ENCODE results near the gene FUS. TPM values are rescaled to one million over a fixed set of nuclear protein-coding genes. Genes with fewer than 3 reads are reported as not detected.

FUS gene
- total and polyA plus RNA-seq, 8 donors, result 180 to 829 (median 779) TPM

DNA sequence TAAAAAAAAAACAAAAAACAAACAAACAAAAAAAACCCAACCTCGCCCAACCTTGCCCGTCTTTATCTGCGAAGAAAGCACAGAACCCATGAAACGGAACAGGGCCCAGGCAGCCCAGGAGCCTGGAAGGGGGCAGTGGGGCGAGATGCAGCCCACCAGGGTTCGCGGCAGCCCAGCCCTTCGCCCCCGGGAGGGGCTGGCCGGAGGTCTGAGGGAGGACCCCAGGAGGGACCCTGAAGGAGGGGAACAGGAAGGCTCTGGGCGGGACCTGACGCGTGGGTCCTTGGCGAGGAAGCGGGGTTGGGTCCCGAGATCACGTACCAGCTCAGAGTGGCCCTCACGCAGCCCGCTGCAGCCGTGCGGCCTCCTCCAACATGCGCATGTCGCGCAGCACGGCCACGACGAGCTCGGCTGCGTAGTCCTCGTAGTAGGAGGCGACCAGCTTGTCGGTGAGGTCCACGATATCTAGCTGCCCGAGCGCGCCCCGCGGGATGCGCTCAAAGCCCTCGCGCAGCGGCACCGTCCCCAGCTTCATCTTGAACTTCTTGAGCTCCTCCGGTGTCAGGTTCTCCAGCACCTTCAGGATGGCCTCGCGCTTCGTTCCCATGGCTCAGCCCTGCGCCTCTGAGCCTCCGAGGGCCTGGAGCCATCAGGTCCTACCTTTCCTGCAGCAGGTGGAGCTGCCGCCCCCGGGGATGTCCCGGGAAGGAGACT lies 36.6 kb downstream of the FUS start, which contains the start of gene PYDC1:
TSS of gene PYDC1 (minus strand) at position 714 of the 714 bp plus-strand sequence. CDS start at position 607, 107 bp downstream.
- DNase-seq (peak in 1 of 4 donors; percentile 87), ATAC-seq (no peak)
- Histone ChIP-seq H3K27me3 (peaks cover 27 to 81% of the 10 kb centered on the region in 2 donors), H3K4me1 (peaks cover 19 to 32% of the 10 kb centered on the region in 2 donors), H3K27ac (no peak within 1 kb of the TSS), H3K9me3 (no peaks in the 10 kb centered on the region), H3K36me3 (no peaks in the 10 kb centered on the region), H3K4me3 (peak within 1 kb of the TSS; percentile 3 to 50)
- intact Hi-C loops (cut with DNase I), result no loop called here
- TF ChIP-seq, protein P1, sequence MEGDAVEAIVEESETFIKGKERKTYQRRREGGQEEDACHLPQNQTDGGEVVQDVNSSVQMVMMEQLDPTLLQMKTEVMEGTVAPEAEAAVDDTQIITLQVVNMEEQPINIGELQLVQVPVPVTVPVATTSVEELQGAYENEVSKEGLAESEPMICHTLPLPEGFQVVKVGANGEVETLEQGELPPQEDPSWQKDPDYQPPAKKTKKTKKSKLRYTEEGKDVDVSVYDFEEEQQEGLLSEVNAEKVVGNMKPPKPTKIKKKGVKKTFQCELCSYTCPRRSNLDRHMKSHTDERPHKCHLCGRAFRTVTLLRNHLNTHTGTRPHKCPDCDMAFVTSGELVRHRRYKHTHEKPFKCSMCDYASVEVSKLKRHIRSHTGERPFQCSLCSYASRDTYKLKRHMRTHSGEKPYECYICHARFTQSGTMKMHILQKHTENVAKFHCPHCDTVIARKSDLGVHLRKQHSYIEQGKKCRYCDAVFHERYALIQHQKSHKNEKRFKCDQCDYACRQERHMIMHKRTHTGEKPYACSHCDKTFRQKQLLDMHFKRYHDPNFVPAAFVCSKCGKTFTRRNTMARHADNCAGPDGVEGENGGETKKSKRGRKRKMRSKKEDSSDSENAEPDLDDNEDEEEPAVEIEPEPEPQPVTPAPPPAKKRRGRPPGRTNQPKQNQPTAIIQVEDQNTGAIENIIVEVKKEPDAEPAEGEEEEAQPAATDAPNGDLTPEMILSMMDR (IDR thresholded peaks at IDR 0.05), result no peak

DNA sequence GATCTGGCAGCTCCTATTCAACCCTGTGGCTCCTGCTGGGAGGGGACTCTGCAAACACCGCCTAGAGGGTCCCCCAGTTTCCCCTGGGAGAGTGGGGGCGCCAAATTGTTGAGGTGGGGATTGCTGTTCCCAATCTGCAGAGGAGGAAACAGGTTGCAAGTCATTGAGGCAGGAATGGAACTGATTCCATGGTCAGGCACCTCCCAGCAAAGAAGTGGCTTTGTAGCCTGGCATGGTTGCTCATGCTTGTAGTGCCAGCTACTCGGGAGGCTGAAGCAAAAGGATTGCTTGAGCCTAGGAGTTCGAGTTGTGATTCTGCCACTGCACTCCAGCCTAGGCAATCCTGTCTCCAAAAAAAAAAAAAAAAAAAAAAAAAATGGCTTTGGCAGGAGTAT lies 37.2 kb downstream of the FUS start:
- intact Hi-C loops (cut with DNase I), result no loop called here
- Histone ChIP-seq H3K27me3 (peaks cover 27 to 81% of the 10 kb centered on the region in 2 donors), H3K4me1 (peaks cover 19 to 32% of the 10 kb centered on the region in 2 donors), H3K36me3 (no peaks in the 10 kb centered on the region), H3K27ac (no peak overlapping the region), H3K9me3 (no peaks in the 10 kb centered on the region), H3K4me3 (no peak overlapping the region)
- TF ChIP-seq, protein P1 (IDR thresholded peaks at IDR 0.05), result no peak
- ATAC-seq, result no peak
- no peak for DNase-seq

DNA sequence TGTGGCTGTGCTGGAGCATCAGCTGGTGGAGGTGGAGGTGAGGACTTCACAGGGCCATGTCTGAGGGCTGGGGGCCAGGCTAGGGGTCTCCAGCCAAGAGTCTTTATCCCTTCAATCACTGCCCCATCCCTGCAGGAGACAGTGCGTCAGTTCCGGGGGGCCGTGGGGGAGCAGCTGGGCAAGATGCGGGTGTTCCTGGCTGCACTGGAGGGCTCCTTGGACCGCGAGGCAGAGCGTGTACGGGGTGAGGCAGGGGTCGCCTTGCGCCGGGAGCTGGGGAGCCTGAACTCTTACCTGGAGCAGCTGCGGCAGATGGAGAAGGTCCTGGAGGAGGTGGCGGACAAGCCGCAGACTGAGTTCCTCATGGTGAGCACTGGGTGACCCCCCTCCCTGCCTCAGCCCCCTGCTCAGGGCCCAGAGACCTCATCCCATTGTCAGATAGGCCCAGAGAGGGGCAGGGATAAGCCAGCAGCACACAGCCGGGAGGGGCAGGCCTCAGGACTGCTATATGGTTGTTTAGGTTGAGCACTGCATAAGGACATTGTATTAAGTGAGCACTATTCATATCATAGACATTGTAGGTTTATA lies 39.3 kb downstream of the FUS start:
- Histone ChIP-seq H3K27me3 (peaks cover 27 to 70% of the 10 kb centered on the region in 2 donors), H3K4me1 (peaks cover 19 to 30% of the 10 kb centered on the region in 2 donors), H3K9me3 (no peaks in the 10 kb centered on the region), H3K4me3 (no peak overlapping the region), H3K36me3 (no peaks in the 10 kb centered on the region), H3K27ac (no peak overlapping the region)
- no peak for DNase-seq
- intact Hi-C loops (cut with DNase I), result no loop called here
- no peak for ATAC-seq
- TF ChIP-seq, protein P1 (IDR thresholded peaks at IDR 0.05), result no peak

DNA sequence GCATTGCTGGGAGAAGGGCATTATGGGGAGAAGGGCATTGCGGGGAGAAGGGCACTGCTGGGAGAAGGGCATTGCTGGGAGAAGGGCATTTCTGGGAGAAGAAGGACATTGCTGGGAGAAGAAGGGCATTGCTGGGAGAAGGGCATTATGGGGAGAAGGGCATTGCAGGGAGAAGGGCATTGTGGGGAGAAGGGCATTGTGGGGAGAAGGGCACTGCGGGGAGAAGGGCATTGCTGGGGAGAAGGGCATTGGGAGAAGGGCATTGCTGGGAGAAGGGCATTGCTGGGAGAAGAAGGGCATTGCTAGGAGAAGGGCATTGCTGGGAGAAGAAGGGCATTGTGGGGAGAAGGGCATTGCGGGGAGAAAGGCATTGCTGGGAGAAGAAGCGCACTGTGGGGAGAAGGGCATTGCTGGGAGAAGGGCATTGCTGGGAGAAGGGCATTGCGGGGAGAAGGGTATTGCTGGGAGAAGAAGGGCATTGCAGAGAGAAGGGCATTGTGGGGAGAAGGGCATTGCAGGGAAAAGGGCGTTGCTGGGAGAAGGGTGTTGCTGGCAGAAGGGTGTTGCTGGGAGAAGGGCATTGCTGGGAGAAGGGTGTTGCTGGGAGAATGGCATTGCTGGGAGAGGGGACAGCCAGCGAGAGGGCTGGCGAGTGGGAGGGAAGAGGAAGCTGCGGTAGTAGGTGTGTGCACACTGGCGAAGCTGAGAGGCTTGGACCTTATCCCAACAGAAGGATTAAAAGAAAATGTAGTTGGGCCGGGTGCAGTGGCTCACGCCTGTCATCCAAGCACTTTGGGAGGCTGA lies 41.6 kb downstream of the FUS start:
- Histone ChIP-seq H3K9me3 (no peaks in the 10 kb centered on the region), H3K27ac (no peak overlapping the region), H3K36me3 (no peaks in the 10 kb centered on the region), H3K27me3 (peaks cover 12 to 50% of the 10 kb centered on the region in 2 donors), H3K4me1 (peaks cover 2 to 7% of the 10 kb centered on the region in 2 donors), H3K4me3 (no peak overlapping the region)
- TF ChIP-seq, protein P1 (IDR thresholded peaks at IDR 0.05), result no peak
- no peak for ATAC-seq
- intact Hi-C loops (cut with DNase I), result no loop called here
- no peak for DNase-seq

DNA sequence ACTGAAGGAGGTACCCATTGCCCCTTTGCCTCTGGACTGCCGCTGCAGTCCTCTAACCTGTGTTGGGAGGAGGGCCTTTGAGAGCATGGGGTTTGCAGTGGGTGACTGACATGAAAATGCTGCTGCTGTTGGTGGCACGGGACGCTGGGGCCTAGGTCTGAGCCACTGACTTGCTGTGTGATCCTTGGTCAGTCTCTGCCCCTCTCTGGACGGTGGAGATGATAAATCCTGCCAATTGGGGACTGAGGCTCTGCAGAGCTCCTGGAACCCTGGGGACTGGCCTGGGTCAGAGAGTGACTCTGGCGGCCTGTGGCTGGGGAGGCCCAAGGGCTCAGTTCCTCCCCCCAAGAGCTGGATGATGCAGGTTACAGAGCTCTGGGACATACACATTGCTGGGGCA lies 43.1 kb downstream of the FUS start:
- TF ChIP-seq, protein P1 (IDR thresholded peaks at IDR 0.05), result no peak

More for the DNA sequence above, 43.1 kb downstream of the FUS start:
- H3K4me3 ChIP-seq, result no peak overlapping the region
- DNase-seq (no peak), ATAC-seq (no peak)
- no peak overlapping the region for H3K27ac ChIP-seq
- H3K36me3 ChIP-seq, result no peaks in the 10 kb centered on the region
- no peaks in the 10 kb centered on the region for H3K4me1 ChIP-seq
- peaks cover 0 to 35% of the 10 kb centered on the region in 2 donors for H3K27me3 ChIP-seq
- intact Hi-C loops (cut with DNase I), result no loop called here
- no peaks in the 10 kb centered on the region for H3K9me3 ChIP-seq

Measured in left lung (tissue), 10 donors.